ENCODE measurements around the gene RNF213.

Gene RNF213

DNA sequence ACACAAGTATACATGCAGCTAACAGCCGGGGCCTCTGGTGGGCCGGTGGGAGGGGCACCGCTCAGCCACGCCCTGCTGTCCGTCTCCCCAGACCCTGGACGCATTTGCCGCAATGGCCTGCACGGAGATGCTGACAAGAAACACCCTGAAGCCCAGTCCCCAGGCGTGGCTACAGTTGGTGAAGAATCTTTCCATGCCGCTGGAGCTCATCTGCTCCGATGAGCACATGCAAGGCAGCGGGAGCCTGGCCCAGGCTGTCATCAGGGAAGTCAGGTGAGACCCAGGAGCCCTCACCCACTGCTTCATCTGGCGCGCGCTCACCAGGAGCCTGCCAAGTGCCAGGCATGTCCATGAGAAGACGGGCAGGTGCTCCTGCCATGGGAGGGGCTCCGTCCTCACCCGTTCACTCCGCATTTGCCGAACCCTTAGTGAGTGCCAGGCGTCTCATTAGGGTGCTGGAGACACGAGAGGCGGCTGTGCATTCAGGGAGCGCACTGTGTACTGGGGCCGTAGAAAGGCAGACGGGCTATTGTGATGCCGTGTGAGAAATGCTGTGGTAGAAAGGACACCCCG, 103.0 kb downstream of the RNF213 start:
- TF ChIP-seq EZH2phosphoT487 (conservative IDR thresholded peaks at IDR 0.05; ENCODE audit: low read length) (no peak), CTCF (IDR thresholded peaks at IDR 0.05; ENCODE audit: insufficient read depth, low read length, poor library complexity, severe bottlenecking) (no peak)
- Histone ChIP-seq H3K4me3 (ENCODE audit: insufficient read depth, low read length, poor library complexity, severe bottlenecking) (no peak overlapping the region), H4K20me1 (ENCODE audit: low read depth, low read length) (no peaks in the 10 kb centered on the region), H3K27me3 (ENCODE audit: low read length) (no peaks in the 10 kb centered on the region), H3K36me3 (ENCODE audit: low read length) (no peaks in the 10 kb centered on the region), H3F3A (ENCODE audit: insufficient read depth) (no peaks in the 10 kb centered on the region), H3K27ac (ENCODE audit: low read depth, low read length) (no peak overlapping the region), H2AFZ (ENCODE audit: low read depth, low read length, severe bottlenecking) (no peak overlapping the region), H3K9ac (ENCODE audit: low read length) (no peak overlapping the region), H3K9me3 (ENCODE audit: insufficient read depth, low read length) (no peaks in the 10 kb centered on the region; the same call in 1 of the 2 replicates), H3K9me2 (replicated peaks; ENCODE audit: insufficient read depth, low read length) (no peaks in the 10 kb centered on the region), H3K4me2 (ENCODE audit: low read depth, low read length, poor library complexity, severe bottlenecking) (no peak overlapping the region), H3K79me2 (ENCODE audit: insufficient read depth, low read length) (no peaks in the 10 kb centered on the region)

GRCh38 chr17:80364091-80364691, 103.5 kb downstream of the RNF213 start:
- Histone ChIP-seq H3K36me3 (ENCODE audit: low read length) (no peaks in the 10 kb centered on the region), H3F3A (ENCODE audit: insufficient read depth) (no peaks in the 10 kb centered on the region), H3K79me2 (ENCODE audit: insufficient read depth, low read length) (no peaks in the 10 kb centered on the region), H3K27me3 (ENCODE audit: low read length) (no peaks in the 10 kb centered on the region), H3K4me3 (ENCODE audit: insufficient read depth, low read length, poor library complexity, severe bottlenecking) (no peak overlapping the region), H3K9me2 (replicated peaks; ENCODE audit: insufficient read depth, low read length) (no peaks in the 10 kb centered on the region), H2AFZ (ENCODE audit: low read depth, low read length, severe bottlenecking) (no peak overlapping the region), H3K9ac (ENCODE audit: low read length) (no peak overlapping the region), H3K27ac (ENCODE audit: low read depth, low read length) (no peak overlapping the region), H3K9me3 (ENCODE audit: insufficient read depth, low read length) (no peaks in the 10 kb centered on the region; the same call in 1 of the 2 replicates), H3K4me2 (ENCODE audit: low read depth, low read length, poor library complexity, severe bottlenecking) (no peak overlapping the region), H4K20me1 (ENCODE audit: low read depth, low read length) (no peaks in the 10 kb centered on the region)
- TF ChIP-seq CTCF (IDR thresholded peaks at IDR 0.05; ENCODE audit: insufficient read depth, low read length, poor library complexity, severe bottlenecking) = peak; percentile 11
- TF ChIP-seq EZH2phosphoT487 (conservative IDR thresholded peaks at IDR 0.05; ENCODE audit: low read length) = no peak

DNA sequence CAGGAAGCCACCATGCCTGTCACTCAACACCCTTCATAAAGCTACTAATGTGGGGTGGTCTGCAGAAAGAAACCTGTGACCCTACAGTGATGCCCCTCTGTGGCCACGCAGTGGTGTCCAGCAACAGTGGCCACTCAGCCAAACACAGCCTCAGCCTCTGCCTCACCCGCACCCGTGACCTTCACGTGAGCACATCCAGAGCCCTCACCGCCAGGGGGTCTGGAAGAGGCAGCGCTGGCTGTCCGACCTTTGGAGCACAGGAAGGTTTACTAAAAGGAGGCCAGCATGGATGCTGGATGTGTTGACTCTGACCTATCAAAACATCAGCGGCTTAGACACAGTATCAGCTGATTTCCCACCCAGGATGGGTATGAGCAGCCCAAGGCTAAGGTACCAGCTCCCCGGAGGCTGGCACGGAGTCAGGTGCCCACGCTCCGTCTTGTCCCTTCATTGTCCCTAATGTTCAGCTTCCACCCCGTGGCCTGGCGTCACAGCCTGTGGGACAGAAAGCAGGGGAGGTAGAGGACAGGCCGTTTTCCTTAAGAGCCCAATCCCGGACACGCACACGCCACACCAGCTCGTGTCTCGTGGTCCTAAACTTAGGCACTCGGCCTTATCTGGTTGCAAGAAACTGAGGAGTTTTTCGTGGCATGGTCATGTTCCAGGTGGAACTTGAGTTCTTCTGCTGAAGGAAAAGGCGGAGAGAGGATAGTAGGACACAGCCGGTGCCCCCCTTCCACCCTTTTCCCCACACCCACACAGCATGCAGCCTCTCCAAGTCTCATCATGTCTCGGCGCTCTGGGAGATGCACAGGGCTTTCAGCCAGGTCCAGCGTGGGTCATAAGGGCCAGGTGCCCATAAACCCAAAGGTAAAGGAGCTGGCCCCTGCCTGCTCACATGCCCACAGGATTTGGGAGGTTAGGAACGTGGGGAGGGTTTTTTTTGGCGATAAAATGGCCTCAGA, 104.6 kb downstream of the RNF213 start:
- TF ChIP-seq CTCF (IDR thresholded peaks at IDR 0.05; ENCODE audit: insufficient read depth, low read length, poor library complexity, severe bottlenecking) (no peak), EZH2phosphoT487 (conservative IDR thresholded peaks at IDR 0.05; ENCODE audit: low read length) (no peak)
- Histone ChIP-seq H3K36me3 (ENCODE audit: low read length) (no peaks in the 10 kb centered on the region), H3K4me2 (ENCODE audit: low read depth, low read length, poor library complexity, severe bottlenecking) (no peak overlapping the region), H4K20me1 (ENCODE audit: low read depth, low read length) (no peaks in the 10 kb centered on the region), H2AFZ (ENCODE audit: low read depth, low read length, severe bottlenecking) (no peak overlapping the region), H3K9me2 (replicated peaks; ENCODE audit: insufficient read depth, low read length) (no peaks in the 10 kb centered on the region), H3K9me3 (ENCODE audit: insufficient read depth, low read length) (no peaks in the 10 kb centered on the region; the same call in 1 of the 2 replicates), H3F3A (ENCODE audit: insufficient read depth) (no peaks in the 10 kb centered on the region), H3K4me3 (ENCODE audit: insufficient read depth, low read length, poor library complexity, severe bottlenecking) (no peak overlapping the region), H3K27me3 (ENCODE audit: low read length) (no peaks in the 10 kb centered on the region), H3K27ac (ENCODE audit: low read depth, low read length) (no peak overlapping the region), H3K79me2 (ENCODE audit: insufficient read depth, low read length) (no peaks in the 10 kb centered on the region), H3K9ac (ENCODE audit: low read length) (no peak overlapping the region)

Measured in SU-DHL-6 (cell line).